Chondrocyte (in vitro differentiated cells): ENCODE data around the gene ABCC11. TPM values are rescaled to one million over a fixed set of nuclear protein-coding genes. Genes with fewer than 3 reads are reported as not detected.

Experiments used
- DNase-seq: peaks from one replicate; pipeline ENCODE4 v3.0.0; 2021; ENCODE audit warnings: mixed read lengths, low spot score
- H3K27ac Mint-ChIP-seq: one replicate; pipeline ENCODE4 v1.8.0; 2021; ENCODE audit warnings: mild to moderate bottlenecking, moderate library complexity, mixed read lengths; ENCODE audit not compliant: unreplicated experiment
- H3K27me3 Mint-ChIP-seq: 2 replicates; pipeline ENCODE4 v1.8.0; 2021; ENCODE audit warnings: low read depth, mixed read lengths
- H3K36me3 Mint-ChIP-seq: 2 replicates; pipeline ENCODE4 v1.8.0; 2021; ENCODE audit warnings: low read depth, mixed read lengths
- H3K4me1 Mint-ChIP-seq: 2 replicates; pipeline ENCODE4 v1.8.0; 2021; ENCODE audit warnings: low read depth, mild to moderate bottlenecking, mixed read lengths
- H3K4me3 Mint-ChIP-seq: one replicate; pipeline ENCODE4 v1.8.0; 2021; ENCODE audit warnings: mild to moderate bottlenecking, moderate library complexity, mixed read lengths; ENCODE audit not compliant: unreplicated experiment
- H3K9me3 Mint-ChIP-seq: 2 replicates; pipeline ENCODE4 v1.8.0; 2021; ENCODE audit warnings: low read depth, mixed read lengths
- CTCF ChIP-seq: fragments of 200-600 bp; sonication (generic); IDR thresholded peaks from 2 replicates; pipeline ENCODE4 v1.5.0; 2021; ENCODE audit warnings: antibody characterized with exemption, mild to moderate bottlenecking, moderate library complexity
- total RNA-seq: library from RNA; stranded (reverse); gene quantifications from 3 replicates; pipeline ENCODE4 v1.2.1, GENCODE V29; 2021

Gene ABCC11
- total RNA-seq, 1 donor from 2014 or later: 0.32 TPM

GRCh38 chr16:48217708-48218107 lies 29.6 kb downstream of the ABCC11 start:
- peaks cover 12% of the 10 kb centered on the region for H3K27me3 Mint-ChIP-seq
- H3K36me3 Mint-ChIP-seq: no peaks in the 10 kb centered on the region
- no peaks in the 10 kb centered on the region for H3K9me3 Mint-ChIP-seq
- no peak for DNase-seq
- H3K4me1 Mint-ChIP-seq: no peaks in the 10 kb centered on the region
- H3K27ac Mint-ChIP-seq: no peak overlapping the region
- TF ChIP-seq CTCF: no peak
- H3K4me3 Mint-ChIP-seq: no peak overlapping the region

- Mint-ChIP-seq H3K27me3 (peaks cover 12% of the 10 kb centered on the region), H3K4me3 (no peak overlapping the region), H3K4me1 (no peaks in the 10 kb centered on the region), H3K9me3 (no peaks in the 10 kb centered on the region), H3K27ac (no peak overlapping the region), H3K36me3 (no peaks in the 10 kb centered on the region)
- no peak for DNase-seq
- no peak for TF ChIP-seq CTCF
These were observed 31.6 kb downstream of the ABCC11 start for GRCh38 chr16:48215738-48216137.

GRCh38 chr16:48212033-48212432 lies 35.3 kb downstream of the ABCC11 start:
- Mint-ChIP-seq H3K4me3 (no peak overlapping the region), H3K4me1 (no peaks in the 10 kb centered on the region), H3K36me3 (no peaks in the 10 kb centered on the region), H3K27ac (no peak overlapping the region), H3K27me3 (peaks cover 28% of the 10 kb centered on the region), H3K9me3 (no peaks in the 10 kb centered on the region)
- TF ChIP-seq CTCF: no peak
- no peak for DNase-seq

- Mint-ChIP-seq H3K27ac (no peak overlapping the region), H3K4me1 (no peaks in the 10 kb centered on the region), H3K36me3 (no peaks in the 10 kb centered on the region), H3K27me3 (peaks cover 31% of the 10 kb centered on the region), H3K4me3 (no peak overlapping the region), H3K9me3 (no peaks in the 10 kb centered on the region)
- no peak for DNase-seq
- TF ChIP-seq CTCF: no peak
These were observed 36.6 kb downstream of the ABCC11 start for GRCh38 chr16:48210747-48211146.

- no peak for DNase-seq
- Mint-ChIP-seq H3K4me1 (no peaks in the 10 kb centered on the region), H3K27me3 (peaks cover 31% of the 10 kb centered on the region), H3K9me3 (no peaks in the 10 kb centered on the region), H3K4me3 (no peak overlapping the region), H3K36me3 (no peaks in the 10 kb centered on the region), H3K27ac (no peak overlapping the region)
- TF ChIP-seq CTCF: no peak
These were observed 40.6 kb downstream of the ABCC11 start for GRCh38 chr16:48206594-48207242.
